Measurements from ENCODE around the gene AGAP1. TPM values are rescaled to one million over a fixed set of nuclear protein-coding genes. Genes with fewer than 3 reads are reported as not detected.

Gene AGAP1
- total and polyA plus RNA-seq, 2 donors (not counting 3 experiments of a cell fraction or from before 2014, with no cell fraction given): 10.2 to 20.9 TPM

- no peaks in the 10 kb centered on the region for H3K36me3 ChIP-seq (ENCODE audit: control insufficient read depth in 2 of 2, extremely low read depth in 1 of 2, insufficient read depth in 2 of 2, low read length in 2 of 2)
- H3K27me3 ChIP-seq (ENCODE audit: control insufficient read depth in 2 of 2, insufficient read depth in 2 of 2, low read length in 2 of 2): no peaks in the 10 kb centered on the region
- no peak overlapping the region for H2AFZ ChIP-seq (ENCODE audit: low read depth, low read length)
- no peak overlapping the region for H3K9ac ChIP-seq (replicated peaks; ENCODE audit: extremely low read depth, insufficient read depth, low read length)
- intact Hi-C loops (cut with micrococcal nuclease) (no loop called here), dilution Hi-C loops (cut with MboI; ENCODE audit: extremely low pct_ligation_motif_present, low sequenced_read_pairs) (no loop called here)
- H4K20me1 ChIP-seq (replicated peaks; ENCODE audit: control insufficient read depth, extremely low read depth, insufficient read depth, low read length): no peaks in the 10 kb centered on the region
- H3K4me2 ChIP-seq (ENCODE audit: insufficient read depth, low read length): no peak overlapping the region
- TF ChIP-seq MYC (IDR thresholded peaks at IDR 0.05; ENCODE audit: low read depth, low read length) (no peak), POLR2A (IDR thresholded peaks at IDR 0.05; ENCODE audit: low read depth, low read length) (no peak), EZH2 (IDR thresholded peaks at IDR 0.05; ENCODE audit: borderline replicate concordance, low read depth, low read length, severe bottlenecking) (no peak), GATA2 (IDR thresholded peaks at IDR 0.05; ENCODE audit: insufficient read depth, insufficient read length, low read depth, low read length) (no peak), JUN (IDR thresholded peaks at IDR 0.05; ENCODE audit: borderline replicate concordance, insufficient read depth, insufficient read length, low read depth) (no peak), POLR2AphosphoS5 (IDR thresholded peaks at IDR 0.05; ENCODE audit: insufficient read depth, low read depth, low read length) (no peak), CTCF (IDR thresholded peaks at IDR 0.05; ENCODE audit: extremely low read depth in 1 of 2, insufficient read depth in 1 of 2, low read depth in 1 of 2, low read length in 2 of 2) (no peak), MAX (IDR thresholded peaks at IDR 0.05; ENCODE audit: insufficient read depth, insufficient read length) (no peak), FOS (IDR thresholded peaks at IDR 0.05; ENCODE audit: borderline replicate concordance, insufficient read depth, low read length) (no peak)
- FAIRE-seq (no peak), DNase-seq (ENCODE audit: low read depth, low spot score) (no peak)
- no TSS peak for BruUV-seq (replicated peaks)
- H3K79me2 ChIP-seq (ENCODE audit: control insufficient read depth, insufficient read depth, low read length): peaks cover 49% of the 10 kb centered on the region
- H3K9me3 ChIP-seq (replicated peaks; ENCODE audit: control insufficient read depth, insufficient read depth, low read length): no peaks in the 10 kb centered on the region
- peaks cover 22% of the 10 kb centered on the region for H3K4me1 ChIP-seq (ENCODE audit: control insufficient read depth, extremely low read depth, insufficient read depth, low read length)
- H3K9me1 ChIP-seq (replicated peaks; ENCODE audit: control insufficient read depth, extremely low read depth, insufficient read depth, low read length): no peaks in the 10 kb centered on the region
- ChIA-PET POLR2A (interaction anchor here (1.3 kb wide), 1 partner anchor 13 kb away, joined by 3 read pairs; no protein-coding TSS in a partner anchor), CTCF (interaction anchor here (1.2 to 4.2 kb wide), 6 partner anchors 18 to 364 kb away, joined by 4 to 23 read pairs (median 6); no protein-coding TSS in a partner anchor)
- no peak overlapping the region for H3K4me3 ChIP-seq (replicated peaks in 1 of 3; ENCODE audit: insufficient read depth in 1 of 3, low read depth in 1 of 3, low read length in 3 of 3)
- H3K27ac ChIP-seq (ENCODE audit: insufficient read depth, low read depth, low read length): no peak overlapping the region
Observed at GRCh38 chr2:235500110-235500760, 6.4 kb downstream of the AGAP1 start.

All from endothelial cell of umbilical vein (primary cell).